GM10266 (cell line): ENCODE measurements around the gene RNU6-1.

Experiments used
- DNase-seq: peaks from one replicate; pipeline ENCODE4 v3.0.0; 2012; ENCODE audit errors: extremely low spot score
- TF ChIP-seq, protein P1 (sequence below): IDR thresholded peaks from 2 replicates; pipeline ENCODE4 v1.5.1; 2012; ENCODE audit warnings: mild to moderate bottlenecking, low read depth; ENCODE audit not compliant: control insufficient read depth, insufficient read depth; ENCODE audit errors: missing control alignments

RNU6-1 gene

DNA sequence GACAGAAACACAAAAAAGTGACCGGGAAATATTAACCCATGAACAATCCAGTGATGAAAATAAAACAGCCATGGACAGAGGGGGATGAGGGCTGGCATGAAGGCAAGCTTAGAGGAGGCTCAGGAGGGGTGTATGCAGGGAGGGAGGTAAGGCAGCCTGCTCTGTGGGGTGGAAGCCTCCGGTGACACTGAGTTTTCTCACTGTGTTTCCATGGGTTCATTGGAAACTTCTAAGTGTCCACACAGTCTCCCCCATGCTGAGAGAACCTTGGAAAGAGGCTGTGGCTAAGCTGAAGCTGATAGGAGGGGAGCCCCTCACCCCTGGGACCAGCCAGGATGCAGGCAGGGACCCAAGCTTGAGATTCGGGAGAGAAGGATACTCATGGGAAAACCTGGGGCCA, 21.4 kb downstream of the RNU6-1 start:
- TF ChIP-seq, protein P1, sequence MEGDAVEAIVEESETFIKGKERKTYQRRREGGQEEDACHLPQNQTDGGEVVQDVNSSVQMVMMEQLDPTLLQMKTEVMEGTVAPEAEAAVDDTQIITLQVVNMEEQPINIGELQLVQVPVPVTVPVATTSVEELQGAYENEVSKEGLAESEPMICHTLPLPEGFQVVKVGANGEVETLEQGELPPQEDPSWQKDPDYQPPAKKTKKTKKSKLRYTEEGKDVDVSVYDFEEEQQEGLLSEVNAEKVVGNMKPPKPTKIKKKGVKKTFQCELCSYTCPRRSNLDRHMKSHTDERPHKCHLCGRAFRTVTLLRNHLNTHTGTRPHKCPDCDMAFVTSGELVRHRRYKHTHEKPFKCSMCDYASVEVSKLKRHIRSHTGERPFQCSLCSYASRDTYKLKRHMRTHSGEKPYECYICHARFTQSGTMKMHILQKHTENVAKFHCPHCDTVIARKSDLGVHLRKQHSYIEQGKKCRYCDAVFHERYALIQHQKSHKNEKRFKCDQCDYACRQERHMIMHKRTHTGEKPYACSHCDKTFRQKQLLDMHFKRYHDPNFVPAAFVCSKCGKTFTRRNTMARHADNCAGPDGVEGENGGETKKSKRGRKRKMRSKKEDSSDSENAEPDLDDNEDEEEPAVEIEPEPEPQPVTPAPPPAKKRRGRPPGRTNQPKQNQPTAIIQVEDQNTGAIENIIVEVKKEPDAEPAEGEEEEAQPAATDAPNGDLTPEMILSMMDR: no peak
- DNase-seq: no peak

DNA sequence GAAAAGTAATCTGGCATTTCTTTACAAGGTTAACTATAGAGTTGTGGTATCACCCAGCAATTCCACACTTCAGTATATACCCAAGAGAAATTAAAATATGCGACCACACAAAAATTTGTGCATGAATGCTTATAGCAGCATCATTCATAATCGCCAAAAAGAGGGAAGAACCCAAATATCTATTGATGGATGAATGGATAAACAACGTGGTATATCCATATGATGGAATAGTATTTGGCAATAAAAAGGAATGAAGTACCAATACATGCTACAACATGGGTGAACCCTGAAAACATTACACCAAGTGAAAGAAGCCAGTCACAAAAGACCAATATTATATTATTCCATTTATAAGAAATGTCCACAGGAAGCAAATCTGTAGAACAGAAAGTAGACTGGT, 23.2 kb downstream of the RNU6-1 start:
- no peak for DNase-seq
- TF ChIP-seq, protein P1: no peak

DNA sequence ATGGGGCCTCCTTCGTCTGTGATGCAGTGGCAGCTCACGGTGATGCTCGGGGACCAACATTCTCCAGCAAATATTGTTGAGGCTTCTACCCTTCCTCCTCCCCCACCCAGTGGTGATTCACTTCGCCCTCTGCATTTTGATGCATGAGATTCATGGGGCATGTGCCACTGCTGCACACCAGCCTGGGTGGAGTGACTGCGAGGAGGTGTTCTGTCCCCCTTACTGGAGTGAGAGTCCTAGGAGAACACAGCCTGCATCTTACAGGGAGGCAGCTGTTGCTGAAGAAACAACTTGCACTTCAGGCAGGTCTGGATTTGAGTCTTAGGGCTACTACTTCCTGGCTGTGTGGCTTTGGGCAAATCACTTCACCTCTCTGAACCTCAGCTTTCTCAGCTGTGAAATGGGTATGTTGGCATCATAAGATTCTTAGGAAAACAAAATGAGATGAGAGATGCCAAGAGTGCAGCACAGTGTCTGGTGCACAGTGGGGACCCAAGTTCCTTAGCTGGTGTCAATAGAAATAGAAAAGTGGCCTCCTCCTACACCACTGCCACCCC, 24.7 kb downstream of the RNU6-1 start:
- no peak for DNase-seq
- TF ChIP-seq, protein P1: no peak

DNA sequence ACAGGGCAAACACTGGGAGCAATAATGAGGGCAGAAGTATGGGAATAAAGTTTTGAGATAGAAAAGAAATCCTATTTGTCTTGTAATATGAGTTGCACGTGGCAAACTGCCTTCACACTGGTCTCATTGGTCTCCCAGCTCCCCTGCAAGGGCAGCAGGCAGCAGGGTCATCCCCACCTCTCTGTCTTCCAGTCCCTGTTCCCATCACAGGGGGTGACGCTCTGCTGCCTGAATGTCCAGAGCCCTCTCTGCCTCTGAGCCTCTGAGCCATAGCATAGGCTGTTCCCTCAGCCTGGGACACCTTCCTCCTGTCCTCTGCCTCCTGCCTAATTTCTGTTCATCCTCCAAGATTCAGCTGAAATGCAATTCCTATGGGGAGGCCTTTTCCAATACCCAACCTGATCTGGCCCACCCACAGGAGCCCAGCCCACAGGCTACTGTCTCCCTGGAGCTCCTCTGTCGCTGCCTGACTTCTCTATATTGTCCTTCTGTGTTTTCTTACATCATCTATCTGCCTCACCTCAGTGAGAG, 26.7 kb downstream of the RNU6-1 start:
- DNase-seq: no peak
- TF ChIP-seq, protein P1: no peak

DNA sequence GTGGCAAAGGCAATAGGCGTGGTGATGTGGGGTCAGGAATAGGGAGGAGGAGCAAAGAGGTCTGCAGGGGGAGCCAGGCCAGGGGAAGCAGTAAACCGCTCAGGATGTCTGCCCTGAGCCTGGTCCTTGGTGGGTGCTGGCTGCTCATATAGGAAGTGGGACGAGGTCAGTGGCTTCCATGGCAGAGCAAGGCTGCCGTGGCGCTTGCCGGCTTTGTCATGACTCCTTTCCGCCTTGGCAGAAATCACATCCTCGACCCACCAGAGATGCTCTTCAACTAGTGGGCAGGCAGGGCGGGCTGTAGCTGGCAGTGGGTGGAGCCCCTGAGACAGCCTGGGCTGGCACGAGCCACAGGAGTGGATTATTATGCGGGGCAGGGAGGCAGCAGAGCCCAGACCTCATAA, 27.6 kb downstream of the RNU6-1 start:
- TF ChIP-seq, protein P1: no peak
- DNase-seq: no peak

DNA sequence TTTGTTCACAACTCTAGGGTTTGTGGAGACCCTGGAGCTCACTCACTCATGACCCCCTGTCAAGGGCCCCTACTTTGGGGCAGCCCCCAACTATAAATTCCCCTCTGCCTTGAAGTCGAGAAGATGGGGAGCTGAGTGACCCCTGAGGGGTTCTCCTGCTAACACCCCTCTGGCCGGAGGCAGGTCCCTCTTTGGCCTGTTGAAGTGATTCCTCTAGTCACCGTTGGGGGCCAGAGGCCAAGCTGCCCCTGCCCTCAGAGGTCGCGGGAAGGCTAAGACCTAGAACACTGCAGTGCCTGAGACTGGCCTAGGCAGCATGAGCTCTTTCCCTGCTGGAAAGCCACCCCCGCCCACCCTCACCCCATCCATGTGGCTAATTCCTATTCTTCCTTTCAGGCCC, 30.0 kb downstream of the RNU6-1 start:
- DNase-seq: no peak
- TF ChIP-seq, protein P1: no peak

DNA sequence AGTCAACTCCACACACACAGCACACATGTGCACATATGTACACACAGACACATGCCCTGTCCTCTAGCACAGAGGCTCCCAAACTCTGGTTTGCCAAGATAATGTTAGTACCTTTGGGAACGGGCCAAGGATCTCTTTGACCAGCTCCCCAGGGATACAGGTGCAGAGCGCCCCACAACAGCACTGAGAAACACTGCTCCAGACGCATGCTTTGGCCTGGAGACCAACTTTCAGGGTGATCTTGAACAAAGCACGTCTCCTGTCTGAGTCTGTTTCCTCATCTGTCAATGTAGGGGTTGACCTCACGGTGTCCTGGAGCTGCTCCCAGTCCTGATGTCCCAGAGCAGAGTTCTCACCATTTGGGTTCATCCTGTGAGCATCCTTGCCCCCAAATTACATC, 30.4 kb downstream of the RNU6-1 start:
- TF ChIP-seq, protein P1: no peak

More for the DNA sequence above, 30.4 kb downstream of the RNU6-1 start:
- no peak for DNase-seq
